Liver (tissue), 2 donors: ENCODE results near the gene MYCBPAP.

Experiments
- FOXA1 ChIP-seq: IDR thresholded peaks from 2 replicates; pipeline ENCODE4 v1.6.1; 2016; ENCODE audit warnings: antibody characterized with exemption
- YY1 ChIP-seq: IDR thresholded peaks from 2 replicates; pipeline ENCODE4 v1.6.1; 2016; ENCODE audit warnings: antibody characterized with exemption, mild to moderate bottlenecking
- TF ChIP-seq, protein P1 (sequence below): fragments of 150-350 bp; IDR thresholded peaks from 2 replicates; pipeline ENCODE4 v1.5.1; 2017; ENCODE audit warnings: improper control_type of control experiment, low read depth, low read length; ENCODE audit not compliant: missing input control
- donor health status: healthy.

DNA sequence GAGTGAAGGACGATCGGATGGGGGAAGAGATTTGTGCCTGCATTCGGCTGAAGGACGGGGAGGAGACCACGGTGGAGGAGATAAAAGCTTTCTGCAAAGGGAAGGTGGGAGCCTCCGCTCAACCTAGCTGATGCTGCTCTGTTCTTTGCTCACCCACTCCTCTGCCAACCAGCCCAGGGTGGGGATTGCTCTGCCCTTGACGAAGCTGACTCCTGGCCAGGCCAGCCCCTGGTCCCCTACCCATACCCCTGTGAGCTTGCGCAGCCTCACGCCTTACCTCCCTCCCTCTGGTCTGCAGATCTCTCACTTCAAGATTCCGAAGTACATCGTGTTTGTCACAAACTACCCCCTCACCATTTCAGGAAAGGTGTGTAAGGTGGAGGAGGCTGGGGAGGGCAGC lies 34.3 kb upstream of the MYCBPAP start:
- TF ChIP-seq FOXA1, result no peak
- TF ChIP-seq, protein P1, sequence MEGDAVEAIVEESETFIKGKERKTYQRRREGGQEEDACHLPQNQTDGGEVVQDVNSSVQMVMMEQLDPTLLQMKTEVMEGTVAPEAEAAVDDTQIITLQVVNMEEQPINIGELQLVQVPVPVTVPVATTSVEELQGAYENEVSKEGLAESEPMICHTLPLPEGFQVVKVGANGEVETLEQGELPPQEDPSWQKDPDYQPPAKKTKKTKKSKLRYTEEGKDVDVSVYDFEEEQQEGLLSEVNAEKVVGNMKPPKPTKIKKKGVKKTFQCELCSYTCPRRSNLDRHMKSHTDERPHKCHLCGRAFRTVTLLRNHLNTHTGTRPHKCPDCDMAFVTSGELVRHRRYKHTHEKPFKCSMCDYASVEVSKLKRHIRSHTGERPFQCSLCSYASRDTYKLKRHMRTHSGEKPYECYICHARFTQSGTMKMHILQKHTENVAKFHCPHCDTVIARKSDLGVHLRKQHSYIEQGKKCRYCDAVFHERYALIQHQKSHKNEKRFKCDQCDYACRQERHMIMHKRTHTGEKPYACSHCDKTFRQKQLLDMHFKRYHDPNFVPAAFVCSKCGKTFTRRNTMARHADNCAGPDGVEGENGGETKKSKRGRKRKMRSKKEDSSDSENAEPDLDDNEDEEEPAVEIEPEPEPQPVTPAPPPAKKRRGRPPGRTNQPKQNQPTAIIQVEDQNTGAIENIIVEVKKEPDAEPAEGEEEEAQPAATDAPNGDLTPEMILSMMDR, result no peak
- no peak for TF ChIP-seq YY1
